ENCODE measurements around the gene SORCS2. TPM values are rescaled to one million over a fixed set of nuclear protein-coding genes. Genes with fewer than 3 reads are reported as not detected.

SORCS2 gene
- total RNA-seq, 2 donors from 2014 or later = 0.54 to 0.74 TPM

DNA sequence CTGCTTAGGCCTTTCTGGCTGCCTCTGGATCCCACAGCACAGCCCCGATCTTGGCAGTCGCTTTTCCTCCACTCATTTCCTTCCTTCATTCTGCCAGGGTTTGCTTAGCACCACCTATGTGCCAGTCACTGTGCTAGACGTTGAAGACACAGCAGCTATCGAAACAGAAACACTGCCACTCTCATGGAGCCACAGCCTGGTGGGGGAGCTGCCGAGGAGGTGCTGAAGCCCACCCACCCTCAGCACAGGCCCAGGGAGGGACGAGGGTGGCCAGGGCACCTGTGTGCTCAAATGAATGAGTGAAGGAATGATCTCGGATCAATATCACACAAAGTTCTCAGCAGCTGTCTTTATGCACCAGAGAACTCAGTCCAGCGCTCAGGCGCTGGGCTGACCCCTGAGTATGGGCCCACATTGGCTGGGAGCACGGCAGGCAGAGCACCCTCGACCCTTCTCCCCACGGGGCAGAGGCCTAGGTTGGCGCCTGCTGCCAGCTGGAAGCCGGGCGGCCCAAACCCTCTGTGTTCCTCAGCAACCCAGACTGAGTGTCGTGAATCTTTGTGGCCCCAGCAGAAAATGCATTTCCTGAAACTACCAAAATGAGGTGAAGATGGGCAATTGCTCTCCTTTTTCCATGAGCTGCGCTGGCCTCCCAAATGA, 108.9 kb downstream of the SORCS2 start:
- H3K4me3 ChIP-seq = no peak overlapping the region
- H3K27ac ChIP-seq = no peak overlapping the region
- no peaks in the 10 kb centered on the region for H3K36me3 ChIP-seq
- intact Hi-C loops (cut with DNase I) = no loop called here
- no peak for DNase-seq
- TF ChIP-seq, protein P1, sequence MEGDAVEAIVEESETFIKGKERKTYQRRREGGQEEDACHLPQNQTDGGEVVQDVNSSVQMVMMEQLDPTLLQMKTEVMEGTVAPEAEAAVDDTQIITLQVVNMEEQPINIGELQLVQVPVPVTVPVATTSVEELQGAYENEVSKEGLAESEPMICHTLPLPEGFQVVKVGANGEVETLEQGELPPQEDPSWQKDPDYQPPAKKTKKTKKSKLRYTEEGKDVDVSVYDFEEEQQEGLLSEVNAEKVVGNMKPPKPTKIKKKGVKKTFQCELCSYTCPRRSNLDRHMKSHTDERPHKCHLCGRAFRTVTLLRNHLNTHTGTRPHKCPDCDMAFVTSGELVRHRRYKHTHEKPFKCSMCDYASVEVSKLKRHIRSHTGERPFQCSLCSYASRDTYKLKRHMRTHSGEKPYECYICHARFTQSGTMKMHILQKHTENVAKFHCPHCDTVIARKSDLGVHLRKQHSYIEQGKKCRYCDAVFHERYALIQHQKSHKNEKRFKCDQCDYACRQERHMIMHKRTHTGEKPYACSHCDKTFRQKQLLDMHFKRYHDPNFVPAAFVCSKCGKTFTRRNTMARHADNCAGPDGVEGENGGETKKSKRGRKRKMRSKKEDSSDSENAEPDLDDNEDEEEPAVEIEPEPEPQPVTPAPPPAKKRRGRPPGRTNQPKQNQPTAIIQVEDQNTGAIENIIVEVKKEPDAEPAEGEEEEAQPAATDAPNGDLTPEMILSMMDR (IDR thresholded peaks at IDR 0.05) = no peak
- H3K4me1 ChIP-seq = no peaks in the 10 kb centered on the region
- H3K9ac ChIP-seq (ENCODE audit: low read depth in 2 of 2, low read length in 2 of 2) = no peak overlapping the region
- no peaks in the 10 kb centered on the region for H3K27me3 ChIP-seq
- H3K9me3 ChIP-seq = no peaks in the 10 kb centered on the region

DNA sequence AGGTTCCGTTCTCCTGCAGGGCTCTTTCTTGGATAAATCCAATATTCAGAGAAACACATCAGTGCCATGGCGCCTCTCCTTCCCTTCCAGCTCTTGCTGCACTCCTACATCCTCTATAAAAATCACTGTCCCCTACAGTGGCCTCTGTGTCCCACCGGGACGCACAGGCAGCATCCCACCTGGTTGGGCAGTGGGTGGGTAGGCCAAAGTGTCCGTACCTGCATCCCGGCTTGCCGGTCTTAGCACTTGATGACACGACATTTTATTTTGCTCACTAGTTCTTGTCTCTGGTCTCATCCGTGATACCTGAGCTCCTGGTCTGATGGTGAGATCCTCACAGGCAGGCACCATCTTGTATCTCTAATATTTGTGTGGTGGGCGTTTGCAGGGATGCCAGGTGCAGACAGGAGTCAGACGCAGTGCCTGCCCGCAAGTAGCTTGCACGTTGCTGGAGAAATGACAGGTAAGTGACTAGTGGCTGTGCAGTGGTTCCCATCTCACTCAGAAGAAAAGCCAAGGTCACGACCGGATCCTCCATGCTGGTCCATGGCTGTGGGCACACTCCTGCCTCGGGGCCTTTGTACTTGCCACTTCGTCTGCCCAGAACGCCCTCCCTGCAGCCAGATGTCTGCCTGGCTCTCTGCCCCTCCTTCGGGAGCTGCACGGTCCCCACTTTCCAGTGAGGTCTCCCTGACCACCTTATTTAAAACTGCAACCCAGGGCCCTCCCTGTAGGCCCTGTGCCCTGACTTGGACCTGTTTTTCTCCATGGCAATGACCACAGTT, 109.7 kb downstream of the SORCS2 start:
- H3K27ac ChIP-seq = no peak overlapping the region
- no peaks in the 10 kb centered on the region for H3K27me3 ChIP-seq
- no peaks in the 10 kb centered on the region for H3K36me3 ChIP-seq
- TF ChIP-seq, protein P1 (IDR thresholded peaks at IDR 0.05) = no peak
- no peak overlapping the region for H3K9ac ChIP-seq (ENCODE audit: low read depth in 2 of 2, low read length in 2 of 2)
- intact Hi-C loops (cut with DNase I) = no loop called here
- no peak overlapping the region for H3K4me3 ChIP-seq
- no peaks in the 10 kb centered on the region for H3K4me1 ChIP-seq
- H3K9me3 ChIP-seq = no peaks in the 10 kb centered on the region
- DNase-seq = no peak

DNA sequence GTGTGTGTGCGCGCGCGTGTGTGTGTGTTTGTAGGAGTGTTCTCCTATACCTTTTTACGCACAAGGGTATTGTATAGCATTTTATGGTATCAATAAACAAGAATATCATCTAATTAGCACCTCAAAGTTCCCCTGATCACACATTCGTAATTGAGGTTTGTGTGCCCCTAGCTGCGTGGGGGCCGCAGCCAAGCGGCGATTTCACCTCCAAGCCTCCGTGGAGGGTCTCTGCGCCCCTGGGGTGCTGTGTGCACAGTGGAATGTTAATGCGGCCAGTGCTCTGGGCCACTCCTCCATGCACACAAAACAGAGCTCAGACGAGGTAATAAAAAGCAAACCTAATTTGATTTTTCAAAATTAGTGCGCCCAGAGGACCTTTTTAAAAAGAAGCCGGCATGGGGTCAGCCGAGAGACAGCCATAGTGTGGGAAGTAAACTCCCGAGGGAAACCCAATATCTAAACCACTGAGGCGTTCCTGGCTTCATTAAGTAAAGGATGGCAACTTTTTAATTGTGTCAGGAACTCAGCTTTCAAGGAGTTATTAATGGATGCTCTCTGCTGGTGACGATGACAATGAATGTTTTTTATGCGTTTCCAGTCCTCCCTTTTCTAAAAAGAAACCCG, 110.6 kb downstream of the SORCS2 start:
- TF ChIP-seq, protein P1 (IDR thresholded peaks at IDR 0.05) = no peak
- Histone ChIP-seq H3K27ac (no peak overlapping the region), H3K4me1 (no peaks in the 10 kb centered on the region), H3K36me3 (no peaks in the 10 kb centered on the region), H3K9ac (ENCODE audit: low read depth in 2 of 2, low read length in 2 of 2) (no peak overlapping the region), H3K27me3 (no peaks in the 10 kb centered on the region), H3K4me3 (no peak overlapping the region), H3K9me3 (no peaks in the 10 kb centered on the region)
- intact Hi-C loops (cut with DNase I) = no loop called here
- no peak for DNase-seq

GRCh38 chr4:7303561-7303960, 111.2 kb downstream of the SORCS2 start:
- Histone ChIP-seq H3K27ac (no peak overlapping the region), H3K27me3 (no peaks in the 10 kb centered on the region), H3K4me3 (no peak overlapping the region), H3K4me1 (no peaks in the 10 kb centered on the region), H3K9ac (ENCODE audit: low read depth in 2 of 2, low read length in 2 of 2) (no peak overlapping the region), H3K9me3 (no peaks in the 10 kb centered on the region), H3K36me3 (no peaks in the 10 kb centered on the region)
- intact Hi-C loops (cut with DNase I) = no loop called here
- TF ChIP-seq, protein P1 (IDR thresholded peaks at IDR 0.05) = no peak
- no peak for DNase-seq

DNA sequence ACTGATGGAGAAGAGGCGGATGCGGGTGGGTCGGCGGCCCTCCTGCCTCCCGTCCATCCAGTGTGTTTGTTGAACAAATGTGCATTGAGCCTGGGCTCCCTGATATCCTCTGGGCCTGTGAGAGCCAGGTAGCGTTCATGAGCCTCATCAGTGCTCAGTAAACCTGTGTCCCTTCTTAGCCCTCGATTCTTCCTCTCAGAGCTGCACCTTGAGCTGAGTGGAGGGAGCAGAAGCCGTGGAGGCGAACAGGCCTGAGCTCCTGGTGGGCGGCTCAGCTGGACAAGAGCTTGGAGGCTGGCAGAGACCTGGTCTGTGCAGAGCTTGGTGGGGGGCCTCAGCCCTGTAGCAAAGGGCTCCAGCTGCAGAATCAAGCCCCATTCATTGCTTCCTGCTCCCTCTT, 112.1 kb downstream of the SORCS2 start:
- H3K27me3 ChIP-seq = no peaks in the 10 kb centered on the region
- H3K4me1 ChIP-seq = no peaks in the 10 kb centered on the region
- no peak overlapping the region for H3K4me3 ChIP-seq
- H3K9me3 ChIP-seq = no peaks in the 10 kb centered on the region
- intact Hi-C loops (cut with DNase I) = no loop called here
- H3K27ac ChIP-seq = no peak overlapping the region
- H3K36me3 ChIP-seq = no peaks in the 10 kb centered on the region
- DNase-seq = no peak
- TF ChIP-seq, protein P1 (IDR thresholded peaks at IDR 0.05) = no peak
- no peak overlapping the region for H3K9ac ChIP-seq (ENCODE audit: low read depth in 2 of 2, low read length in 2 of 2)
